Bronchial epithelial cell (primary cell): ENCODE results near the gene ARIH1. TPM values are rescaled to one million over a fixed set of nuclear protein-coding genes. Genes with fewer than 3 reads are reported as not detected.

Experiments used
- DNase-seq: peaks from one replicate; pipeline ENCODE4 v3.0.0-alpha.2; 2010; ENCODE audit warnings: low read depth
- FAIRE-seq: peaks from 2 replicates; lab custom pipeline; 2011; peaks lifted over from hg19 to GRCh38; lab: Jason Lieb, UNC
- H3K27me3 ChIP-seq: 2 replicates; pipeline ENCODE4 v1.5.1; 2011; ENCODE audit warnings: low read length; ENCODE audit not compliant: control insufficient read depth, insufficient read depth
- H3K36me3 ChIP-seq: 2 replicates; pipeline ENCODE4 v1.5.1; 2011; ENCODE audit warnings: low read length; ENCODE audit not compliant: control insufficient read depth, insufficient read depth
- H3K4me3 ChIP-seq: 2 replicates; pipeline ENCODE4 v1.5.1; 2011; ENCODE audit warnings: mild to moderate bottlenecking, low read depth, low read length, control low read depth
- total RNA-seq: library from RNA; depleted of rRNA; stranded (reverse); fragments of >200 nt; gene quantifications from 2 replicates; pipeline ENCODE4 v1.2.1, GENCODE V29; 2014
- TF ChIP-seq, protein P1 (sequence below): IDR thresholded peaks from 2 replicates; pipeline ENCODE4 v1.5.1; 2011; ENCODE audit warnings: mild to moderate bottlenecking, moderate library complexity, low read length, control low read depth, inconsistent platforms; ENCODE audit not compliant: insufficient read depth, severe bottlenecking

ARIH1 gene
- total RNA-seq, 1 donor from 2014 or later, result 24.7 TPM

GRCh38 chr15:72481015-72481659 is 7.0 kb downstream of the ARIH1 start:
- peak; percentile 20 for DNase-seq
- no peak for FAIRE-seq
- TF ChIP-seq, protein P1, sequence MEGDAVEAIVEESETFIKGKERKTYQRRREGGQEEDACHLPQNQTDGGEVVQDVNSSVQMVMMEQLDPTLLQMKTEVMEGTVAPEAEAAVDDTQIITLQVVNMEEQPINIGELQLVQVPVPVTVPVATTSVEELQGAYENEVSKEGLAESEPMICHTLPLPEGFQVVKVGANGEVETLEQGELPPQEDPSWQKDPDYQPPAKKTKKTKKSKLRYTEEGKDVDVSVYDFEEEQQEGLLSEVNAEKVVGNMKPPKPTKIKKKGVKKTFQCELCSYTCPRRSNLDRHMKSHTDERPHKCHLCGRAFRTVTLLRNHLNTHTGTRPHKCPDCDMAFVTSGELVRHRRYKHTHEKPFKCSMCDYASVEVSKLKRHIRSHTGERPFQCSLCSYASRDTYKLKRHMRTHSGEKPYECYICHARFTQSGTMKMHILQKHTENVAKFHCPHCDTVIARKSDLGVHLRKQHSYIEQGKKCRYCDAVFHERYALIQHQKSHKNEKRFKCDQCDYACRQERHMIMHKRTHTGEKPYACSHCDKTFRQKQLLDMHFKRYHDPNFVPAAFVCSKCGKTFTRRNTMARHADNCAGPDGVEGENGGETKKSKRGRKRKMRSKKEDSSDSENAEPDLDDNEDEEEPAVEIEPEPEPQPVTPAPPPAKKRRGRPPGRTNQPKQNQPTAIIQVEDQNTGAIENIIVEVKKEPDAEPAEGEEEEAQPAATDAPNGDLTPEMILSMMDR, result no peak

GRCh38 chr15:72482275-72482674 is 8.1 kb downstream of the ARIH1 start:
- no peaks in the 10 kb centered on the region for H3K27me3 ChIP-seq
- no peak overlapping the region for H3K4me3 ChIP-seq
- DNase-seq, result no peak
- FAIRE-seq, result no peak
- H3K36me3 ChIP-seq, result peaks cover 2% of the 10 kb centered on the region
- TF ChIP-seq, protein P1, result no peak

More at GRCh38 chr15:72481015-72481659, 7.0 kb downstream of the ARIH1 start:
- Histone ChIP-seq H3K36me3 (peaks cover 2% of the 10 kb centered on the region), H3K4me3 (no peak overlapping the region), H3K27me3 (no peaks in the 10 kb centered on the region)

DNA sequence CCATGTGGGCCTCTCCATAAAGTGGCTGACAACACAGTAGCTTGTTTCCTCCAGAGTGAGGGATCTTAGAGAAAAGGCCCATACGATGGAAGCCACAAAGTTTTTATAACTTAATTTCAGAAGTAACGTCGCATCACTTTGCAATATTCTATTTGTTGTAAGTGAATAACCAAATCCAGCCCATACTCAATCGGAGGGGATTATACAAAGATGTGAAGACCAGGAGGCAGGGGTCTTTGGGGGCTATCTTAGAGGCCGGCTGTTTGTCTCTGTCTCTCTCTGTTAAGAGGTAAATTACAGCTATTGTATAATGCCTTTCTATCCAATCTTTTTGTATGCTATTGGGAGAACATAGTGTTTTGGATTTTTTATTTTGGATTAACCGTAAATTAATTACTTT is 9.1 kb downstream of the ARIH1 start:
- no peaks in the 10 kb centered on the region for H3K27me3 ChIP-seq
- FAIRE-seq (no peak), DNase-seq (no peak)
- no peaks in the 10 kb centered on the region for H3K36me3 ChIP-seq
- no peak overlapping the region for H3K4me3 ChIP-seq
- TF ChIP-seq, protein P1, result no peak

- TF ChIP-seq, protein P1, result no peak
- no peak overlapping the region for H3K4me3 ChIP-seq
- no peaks in the 10 kb centered on the region for H3K36me3 ChIP-seq
- no peak for FAIRE-seq
- no peaks in the 10 kb centered on the region for H3K27me3 ChIP-seq
- DNase-seq, result peak; percentile 31
Measured at GRCh38 chr15:72486144-72486543, 12.0 kb downstream of the ARIH1 start.

DNA sequence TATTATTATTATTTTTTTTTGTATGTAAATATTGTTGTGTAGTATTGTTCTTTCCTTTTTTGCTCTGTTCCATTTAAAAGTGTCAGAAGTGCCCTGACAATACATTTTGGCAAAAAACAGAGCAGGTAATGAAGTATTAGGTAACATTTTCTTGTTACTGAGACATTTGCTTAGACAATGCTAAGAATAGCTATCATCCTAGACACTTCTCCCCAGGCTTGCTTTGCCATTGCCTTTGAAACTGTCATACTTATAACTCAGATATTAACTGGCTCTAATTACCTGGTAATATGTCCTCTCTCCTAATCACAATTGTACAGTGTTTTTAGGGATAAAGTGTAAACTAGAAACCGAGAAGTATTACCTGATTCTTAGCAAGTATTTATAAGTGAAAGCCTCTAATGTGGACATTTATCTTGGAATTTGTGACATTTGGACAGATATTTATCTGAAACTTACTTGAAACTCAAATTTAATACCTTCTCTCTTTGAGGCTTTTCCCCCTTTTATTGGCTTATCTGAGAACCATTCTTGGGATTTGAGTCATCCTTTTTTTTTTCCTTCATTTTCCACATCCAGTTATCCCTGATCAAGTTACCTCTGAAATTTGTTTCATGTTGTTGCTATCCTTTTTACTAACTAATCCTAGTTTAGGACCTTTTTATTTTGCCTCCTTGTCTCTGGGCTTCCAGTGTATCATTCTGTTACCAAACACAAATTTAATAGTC is 13.1 kb downstream of the ARIH1 start:
- TF ChIP-seq, protein P1, result no peak
- H3K36me3 ChIP-seq, result no peaks in the 10 kb centered on the region
- no peaks in the 10 kb centered on the region for H3K27me3 ChIP-seq
- H3K4me3 ChIP-seq, result no peak overlapping the region
- DNase-seq (peak; percentile 32), FAIRE-seq (no peak)
